Activated CD4-positive, alpha-beta T cell treated with anti-CD3 and anti-CD28 coated beads, Interleukin-2, Interleukin-4, amounts not matched to agents 100 ng/mL and 50 ng/mL, durations not matched to agents 16 hours and 8 hours (primary cell): ENCODE results near the gene SLC10A6.

Experiments used
- DNase-seq: peaks from one replicate; pipeline ENCODE4 v3.0.0-alpha.2; 2020; ENCODE audit warnings: low spot score

Gene SLC10A6

GRCh38 chr4:86848136-86848535, 1.0 kb downstream of the SLC10A6 start:
- no peak for DNase-seq

GRCh38 chr4:86847571-86847970, 1.6 kb downstream of the SLC10A6 start:
- no peak for DNase-seq

- no peak for DNase-seq
Observed at GRCh38 chr4:86846921-86847320, 2.3 kb downstream of the SLC10A6 start.

- DNase-seq: no peak
Observed at GRCh38 chr4:86845593-86845992, 3.6 kb downstream of the SLC10A6 start.

GRCh38 chr4:86841309-86841708, 7.9 kb downstream of the SLC10A6 start:
- no peak for DNase-seq

- no peak for DNase-seq
Observed at GRCh38 chr4:86840858-86841257, 8.3 kb downstream of the SLC10A6 start.

GRCh38 chr4:86837691-86838503, 11.3 kb downstream of the SLC10A6 start:
- no peak for DNase-seq

- no peak for DNase-seq
Observed at GRCh38 chr4:86835677-86836076, 13.5 kb downstream of the SLC10A6 start.

GRCh38 chr4:86834901-86835300, 14.3 kb downstream of the SLC10A6 start:
- DNase-seq: no peak

- DNase-seq: no peak
Observed at GRCh38 chr4:86833615-86834014, 15.6 kb downstream of the SLC10A6 start.

GRCh38 chr4:86831262-86832130, 17.7 kb downstream of the SLC10A6 start:
- no peak for DNase-seq

- DNase-seq: no peak
Observed at GRCh38 chr4:86825511-86825910, 23.7 kb downstream of the SLC10A6 start.

GRCh38 chr4:86822136-86822535, 27.0 kb downstream of the SLC10A6 start:
- no peak for DNase-seq

- no peak for DNase-seq
Observed at GRCh38 chr4:86821151-86821550, 28.0 kb downstream of the SLC10A6 start.

- DNase-seq: no peak
Observed at GRCh38 chr4:86819561-86819960, 29.6 kb downstream of the SLC10A6 start.

GRCh38 chr4:86818841-86819240, 30.3 kb downstream of the SLC10A6 start:
- no peak for DNase-seq

- DNase-seq: no peak
Observed at GRCh38 chr4:86818211-86818610, 31.0 kb downstream of the SLC10A6 start.

GRCh38 chr4:86816501-86817273, 32.5 kb downstream of the SLC10A6 start:
- no peak for DNase-seq

GRCh38 chr4:86815653-86816052, 33.5 kb downstream of the SLC10A6 start:
- no peak for DNase-seq

- DNase-seq: no peak
Observed at GRCh38 chr4:86810847-86811246, 38.3 kb downstream of the SLC10A6 start.

- no peak for DNase-seq
Observed at GRCh38 chr4:86809809-86810208, 39.4 kb downstream of the SLC10A6 start.

- no peak for DNase-seq
Observed at GRCh38 chr4:86791126-86791525, 58.1 kb downstream of the SLC10A6 start.
